ENCODE data around the gene AHRR. TPM values are rescaled to one million over a fixed set of nuclear protein-coding genes. Genes with fewer than 3 reads are reported as not detected.
"Not testable (repeated sequence)": the region's sequence is repeated elsewhere in the genome, so short reads cannot be mapped to it uniquely, and the experiment has no call there.

The AHRR gene
- total RNA-seq, 6 experiments from 2014 or later = 30.9 to 55.7 (median 51.9) TPM

GRCh38 chr5:395156-395920 lies 73.8 kb downstream of the AHRR start:
- DNase-seq = peak; percentile 94
- TF ChIP-seq CTCF (IDR thresholded peaks at IDR 0.05) = no peak
- Mint-ChIP-seq H3K4me3 (peak overlapping the region; percentile 42), H3K4me1 (ENCODE audit: low read depth) (peaks cover 60% of the 10 kb centered on the region), H3K27me3 (ENCODE audit: insufficient read depth) (peaks cover 14% of the 10 kb centered on the region), H3K27ac (peak overlapping the region; percentile 98), H3K36me3 (ENCODE audit: low read depth) (peaks cover 31% of the 10 kb centered on the region), H3K9me3 (peaks cover 5% of the 10 kb centered on the region; the same call in 1 of the 2 replicates)

GRCh38 chr5:395921-396530 lies 74.5 kb downstream of the AHRR start:
- no peak for TF ChIP-seq CTCF (IDR thresholded peaks at IDR 0.05)
- no peak for DNase-seq
- Mint-ChIP-seq H3K9me3 (no peaks in the 10 kb centered on the region; the same call in 1 of the 2 replicates), H3K4me3 (peak overlapping the region; percentile 42; the same call in 1 of the 2 replicates), H3K4me1 (ENCODE audit: low read depth) (peaks cover 61% of the 10 kb centered on the region), H3K27ac (peak overlapping the region; percentile 98), H3K36me3 (ENCODE audit: low read depth) (peaks cover 24% of the 10 kb centered on the region), H3K27me3 (ENCODE audit: insufficient read depth) (peaks cover 10% of the 10 kb centered on the region)

- TF ChIP-seq CTCF (IDR thresholded peaks at IDR 0.05) = no peak
- Mint-ChIP-seq H3K9me3 (no peaks in the 10 kb centered on the region), H3K4me1 (ENCODE audit: low read depth) (peaks cover 66% of the 10 kb centered on the region), H3K27me3 (ENCODE audit: insufficient read depth) (peaks cover 9% of the 10 kb centered on the region), H3K36me3 (ENCODE audit: low read depth) (peaks cover 27% of the 10 kb centered on the region), H3K4me3 (no peak overlapping the region), H3K27ac (peak overlapping the region; percentile 75)
- no peak for DNase-seq
Observed at GRCh38 chr5:396531-396961, 75.0 kb downstream of the AHRR start.

DNA sequence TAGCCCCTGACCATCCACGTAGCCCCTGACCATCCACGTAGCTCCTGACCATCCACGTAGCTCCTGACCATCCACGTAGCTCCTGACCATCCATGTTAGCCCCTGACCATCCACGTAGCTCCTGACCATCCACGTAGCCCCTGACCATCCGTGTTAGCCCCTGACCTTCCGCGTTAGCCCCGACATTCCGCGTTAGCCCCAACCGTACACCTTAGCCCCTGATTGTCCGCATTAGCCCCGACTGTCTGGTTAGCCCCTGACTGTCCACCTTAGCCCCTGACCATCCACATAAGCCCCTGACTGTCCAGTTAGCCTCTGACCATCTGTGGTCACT lies 76.6 kb downstream of the AHRR start:
- Mint-ChIP-seq H3K27ac (peak overlapping the region; percentile 100), H3K4me1 (ENCODE audit: low read depth) (peaks cover 64% of the 10 kb centered on the region), H3K36me3 (ENCODE audit: low read depth) (peaks cover 31% of the 10 kb centered on the region), H3K27me3 (ENCODE audit: insufficient read depth) (peaks cover 11% of the 10 kb centered on the region)
- not testable (repeated sequence) for DNase-seq, H3K9me3 Mint-ChIP-seq, H3K4me3 Mint-ChIP-seq

- Mint-ChIP-seq H3K9me3 (no peaks in the 10 kb centered on the region), H3K4me1 (ENCODE audit: low read depth) (peaks cover 58% of the 10 kb centered on the region), H3K27ac (peak overlapping the region; percentile 100), H3K36me3 (ENCODE audit: low read depth) (peaks cover 28% of the 10 kb centered on the region), H3K27me3 (ENCODE audit: insufficient read depth) (peaks cover 11% of the 10 kb centered on the region), H3K4me3 (peak overlapping the region; percentile 81)
- TF ChIP-seq CTCF (IDR thresholded peaks at IDR 0.05) = 0 out of 2 replicates have a peak, but pooled peaks have one; percentile 9
- no peak for DNase-seq
Observed at GRCh38 chr5:398475-399295, 77.2 kb downstream of the AHRR start.

Measured in HFFc6 (cell line).